Measurements from ENCODE around the gene RNF14. TPM values are rescaled to one million over a fixed set of nuclear protein-coding genes. Genes with fewer than 3 reads are reported as not detected.

The RNF14 gene
- total RNA-seq, 1 experiment from 2014 or later, result 20.1 TPM

DNA sequence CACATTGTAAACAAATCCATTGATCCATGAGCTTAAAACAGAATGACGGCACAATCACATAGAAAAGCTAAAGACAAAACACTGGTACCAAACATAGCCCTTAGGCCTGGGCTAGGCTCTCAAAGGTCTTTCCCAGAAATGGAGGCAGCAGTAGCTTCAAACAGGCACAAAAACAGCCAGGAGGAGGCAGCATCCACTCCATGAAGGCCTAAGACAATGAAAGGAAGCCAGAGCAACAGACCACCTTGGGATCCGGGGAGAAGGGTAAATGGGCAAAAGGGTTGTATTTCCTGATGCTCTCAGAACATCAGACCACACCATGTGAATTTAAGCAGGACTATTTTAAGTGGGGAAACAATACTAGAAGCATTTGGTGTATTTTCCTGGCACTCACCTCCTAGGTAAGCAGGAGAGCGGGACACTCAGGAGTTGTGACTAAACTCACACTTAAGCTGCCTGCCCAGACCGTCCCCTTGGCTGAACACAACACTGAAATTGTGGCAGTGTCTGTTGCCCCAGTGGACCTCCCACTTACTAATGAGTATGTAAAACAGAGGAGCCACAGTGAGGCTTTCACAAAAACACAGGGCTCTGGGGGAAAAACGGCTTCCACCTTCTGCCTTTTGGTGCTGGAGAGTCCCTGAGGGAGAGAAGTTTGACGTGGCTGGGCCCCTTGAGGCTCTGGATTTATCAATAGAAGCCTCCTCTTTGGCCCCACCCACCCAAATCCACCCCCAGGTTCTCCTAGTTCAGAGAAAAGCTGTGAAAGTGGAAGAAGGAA, 32.0 kb downstream of the RNF14 start:
- Mint-ChIP-seq H3K27me3 (ENCODE audit: low read depth) (no peaks in the 10 kb centered on the region), H3K4me3 (no peak overlapping the region), H3K27ac (peak overlapping the region in 1 of 3 experiments; percentile 25; a peak in 1 of 7 replicates), H3K4me1 (no peaks in the 10 kb centered on the region), H3K9me3 (peaks cover 0 to 3% of the 10 kb centered on the region in 2 experiments; a peak in 1 of 5 replicates), H3K36me3 (ENCODE audit: insufficient read depth in 1 of 3, low read depth in 3 of 3) (peaks cover 22 to 69% (median 54%) of the 10 kb centered on the region in 3 experiments; a peak in 6 of 7 replicates)
- Histone ChIP-seq H3K27ac (ENCODE audit: insufficient read length, low read depth, low read length) (no peak overlapping the region), H3K79me2 (ENCODE audit: insufficient read depth, low read length) (no peaks in the 10 kb centered on the region), H4K5ac (ENCODE audit: insufficient read length, low read depth, low read length) (no peak overlapping the region), H4K91ac (ENCODE audit: insufficient read length, low read depth, low read length) (no peak overlapping the region), H2BK5ac (ENCODE audit: insufficient read length, low read length) (no peak overlapping the region), H3K18ac (ENCODE audit: insufficient read length, low read depth, low read length) (no peak overlapping the region), H3K56ac (ENCODE audit: insufficient read length, low read depth, low read length) (no peak overlapping the region), H3K14ac (ENCODE audit: insufficient read depth, low read length) (no peak overlapping the region), H3K9ac (ENCODE audit: extremely low read depth, insufficient read length, low read length) (no peak overlapping the region), H4K20me1 (ENCODE audit: control insufficient read depth, insufficient read depth, insufficient read length) (peaks cover under 1% of the 10 kb centered on the region), H3K4me2 (ENCODE audit: insufficient read depth, insufficient read length, low read length) (no peak overlapping the region), H3K23me2 (ENCODE audit: insufficient read length, low read depth, low read length, poor library complexity, severe bottlenecking) (no peaks in the 10 kb centered on the region), H3K27me3 (ENCODE audit: insufficient read depth, low read length) (no peaks in the 10 kb centered on the region), H3K79me1 (ENCODE audit: insufficient read depth, low read depth, low read length, poor library complexity, severe bottlenecking) (no peaks in the 10 kb centered on the region), H3K9me3 (ENCODE audit: control insufficient read depth, low read depth, low read length) (no peaks in the 10 kb centered on the region), H3K4ac (ENCODE audit: low read depth, low read length) (no peak overlapping the region), H2BK120ac (ENCODE audit: low read depth, low read length, poor library complexity, severe bottlenecking) (no peak overlapping the region), H2BK15ac (ENCODE audit: low read depth, low read length) (no peak overlapping the region), H3K4me1 (ENCODE audit: insufficient read depth, low read length) (no peaks in the 10 kb centered on the region), H2BK12ac (ENCODE audit: insufficient read length, low read depth, low read length) (no peak overlapping the region), H2BK20ac (ENCODE audit: low read depth, low read length, poor library complexity, severe bottlenecking) (no peak overlapping the region), H2AFZ (ENCODE audit: low read length) (no peak overlapping the region), H4K8ac (replicated peaks; ENCODE audit: insufficient read length, low read depth, low read length) (no peak overlapping the region), H3T11ph (ENCODE audit: low read length) (no peak overlapping the region), H2AK5ac (ENCODE audit: insufficient read length, low read length) (no peak overlapping the region), H3K23ac (ENCODE audit: insufficient read length, low read depth, low read length) (no peak overlapping the region)
- TF ChIP-seq, protein P1, sequence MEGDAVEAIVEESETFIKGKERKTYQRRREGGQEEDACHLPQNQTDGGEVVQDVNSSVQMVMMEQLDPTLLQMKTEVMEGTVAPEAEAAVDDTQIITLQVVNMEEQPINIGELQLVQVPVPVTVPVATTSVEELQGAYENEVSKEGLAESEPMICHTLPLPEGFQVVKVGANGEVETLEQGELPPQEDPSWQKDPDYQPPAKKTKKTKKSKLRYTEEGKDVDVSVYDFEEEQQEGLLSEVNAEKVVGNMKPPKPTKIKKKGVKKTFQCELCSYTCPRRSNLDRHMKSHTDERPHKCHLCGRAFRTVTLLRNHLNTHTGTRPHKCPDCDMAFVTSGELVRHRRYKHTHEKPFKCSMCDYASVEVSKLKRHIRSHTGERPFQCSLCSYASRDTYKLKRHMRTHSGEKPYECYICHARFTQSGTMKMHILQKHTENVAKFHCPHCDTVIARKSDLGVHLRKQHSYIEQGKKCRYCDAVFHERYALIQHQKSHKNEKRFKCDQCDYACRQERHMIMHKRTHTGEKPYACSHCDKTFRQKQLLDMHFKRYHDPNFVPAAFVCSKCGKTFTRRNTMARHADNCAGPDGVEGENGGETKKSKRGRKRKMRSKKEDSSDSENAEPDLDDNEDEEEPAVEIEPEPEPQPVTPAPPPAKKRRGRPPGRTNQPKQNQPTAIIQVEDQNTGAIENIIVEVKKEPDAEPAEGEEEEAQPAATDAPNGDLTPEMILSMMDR (conservative IDR thresholded peaks at IDR 0.05), result peak; percentile 59
- DNase-seq, result no peak
- WGBS (ENCODE audit: extremely low coverage, insufficient read length, low lambda C conversion rate), result no CpG with 5 or more reads among the region's 6 CpGs
